ENCODE data around the gene MORC1.

GRCh38 chr3:109035082-109035481, 82.9 kb downstream of the MORC1 start:
- TF ChIP-seq CTCF (IDR thresholded peaks at IDR 0.05) (no peak), POLR2A (IDR thresholded peaks at IDR 0.05) (no peak)

Measured in adrenal gland (tissue), 5 donors.